Pancreas (tissue), 10 donors: ENCODE results near the gene MOB3A. TPM values are rescaled to one million over a fixed set of nuclear protein-coding genes. Genes with fewer than 3 reads are reported as not detected.

Experiments used
- ATAC-seq, 4 donors: fragments of 200-7000 bp; cut with Tn5 transposase; one replicate each; pipeline versions ENCODE4 v1.8.0 to v1.9.1; 2020; ENCODE audit warnings: mild to moderate bottlenecking in 4 of 4, moderate library complexity in 4 of 4
- DNase-seq, 6 donors: peaks; one replicate each; pipeline ENCODE4 v3.0.0-alpha.2; 2020
- FAIRE-seq: peaks from 2 replicates; lab custom pipeline; 2012; peaks lifted over from hg19 to GRCh38; lab: Jason Lieb, UNC
- H3K27ac ChIP-seq, 4 donors: fragments of 200-600 bp; sonication (generic); 1 replicate in 3 of 4; 2 replicates in 1 of 4; pipeline versions ENCODE4 v1.5.0 to v1.8.0; 2020
- H3K27me3 ChIP-seq, 4 donors: fragments of 200-600 bp; one replicate each; pipeline ENCODE4 v1.8.0; 2021
- H3K36me3 ChIP-seq, 3 donors: fragments of 200-600 bp; sonication (generic) in 1 of 3; one replicate each; pipeline versions ENCODE4 v1.5.0 to v1.8.0; 2020 to 2021
- H3K4me1 ChIP-seq, 3 donors: fragments of 200-600 bp; one replicate each; pipeline ENCODE4 v1.8.0; 2021
- H3K4me3 ChIP-seq, 4 donors: fragments of 200-600 bp; sonication (generic) in 2 of 4; one replicate each; pipeline versions ENCODE4 v1.5.0 to v1.8.0; 2020 to 2021
- H3K9me3 ChIP-seq, 4 donors: fragments of 200-600 bp; one replicate each; pipeline ENCODE4 v1.8.0; 2021
- CTCF ChIP-seq, 4 donors: fragments of 200-600 bp; sonication (generic) in 3 of 4; IDR thresholded peaks; one replicate each; pipeline versions ENCODE4 v1.5.0 to v1.8.0; 2021; ENCODE audit warnings: antibody characterized with exemption in 4 of 4
- WGBS, 2 donors: extraction: QIAGEN DNeasy Blood & Tissue Kit; methylation state at CpG; one replicate each; pipeline ENCODE4 v1.1.7; 2013; 5-methylcytosine and 5-hydroxymethylcytosine counted together
- intact Hi-C, 3 donors: fragments of 100-400 bp; cut with DNase I; formaldehyde crosslinking; loops; one replicate each; pipeline versions ENCODE4 v1.11.1 to v1.14.2; 2022
- polyA plus RNA-seq, 2 donors: library from polyadenylated mRNA; stranded (reverse); fragments of 200-250 nt; gene quantifications; one replicate each; pipeline ENCODE4 v1.2.3, GENCODE V29; 2013
- total RNA-seq, 6 donors: library from RNA; stranded (reverse); fragmentation: NEBNext Ultra II Directional in 4 of 6; extraction: Animal tissue kit (Norgen Biotek cat#: 25700) in 4 of 6; gene quantifications; one replicate each; pipeline versions ENCODE4 v1.2.1 to v1.2.4, GENCODE V29; 2021 to 2023
- donor health status: healthy with polysubstance abuse.
- donor health status: DM: no; HTN: no; CAD: no; lungs with moderate emphysema.
- donor health status: DM: no; HTN: no; CAD: no.
- donor health status: control.
- donor health status: control.
- donor health status: Bipolar disorder and iron deficiency.
- donor health status: DM: yes; HTN: yes; CAD: no.
- donor health status: DM: no; HTN: no; CAD: no.
- donor health status: DM: no; HTN: no; CAD: no.
- donor health status: DM: yes; HTN: yes; CAD: no.

MOB3A gene
- total and polyA plus RNA-seq, 8 donors: 9.2 to 26.0 (median 16.6) TPM

- TF ChIP-seq CTCF (IDR thresholded peaks at IDR 0.05): no peak
- Histone ChIP-seq H3K4me3 (no peak overlapping the region), H3K27ac (no peak overlapping the region), H3K27me3 (no peaks in the 10 kb centered on the region), H3K36me3 (peaks cover 15 to 96% (median 76%) of the 10 kb centered on the region in 3 donors), H3K9me3 (no peaks in the 10 kb centered on the region), H3K4me1 (no peaks in the 10 kb centered on the region)
- peak in 2 of 6 donors; percentile 41 to 68 for DNase-seq
- FAIRE-seq: no peak
- intact Hi-C loops: no loop called here
- WGBS, 2 donors: 85 to 88% methylated on average over 23 of the region's 23 CpGs
- ATAC-seq: no peak
Observed at GRCh38 chr19:2112516-2113320, 16.6 kb upstream of the MOB3A start.

GRCh38 chr19:2111886-2112285 is 15.8 kb upstream of the MOB3A start:
- intact Hi-C loops: no loop called here
- peak in 1 of 6 donors; percentile 24 for DNase-seq
- no peak for FAIRE-seq
- no peak overlapping the region for H3K27ac ChIP-seq
- no peaks in the 10 kb centered on the region for H3K4me1 ChIP-seq
- H3K36me3 ChIP-seq: peaks cover 15 to 91% (median 75%) of the 10 kb centered on the region in 3 donors
- ATAC-seq: no peak
- H3K27me3 ChIP-seq: no peaks in the 10 kb centered on the region
- H3K4me3 ChIP-seq: no peak overlapping the region
- H3K9me3 ChIP-seq: no peaks in the 10 kb centered on the region
- WGBS, 2 donors: 92% methylated on average over 16 to 20 of the region's 20 CpGs
- no peak for TF ChIP-seq CTCF (IDR thresholded peaks at IDR 0.05)

GRCh38 chr19:2111425-2111824 is 15.3 kb upstream of the MOB3A start:
- intact Hi-C loops: no loop called here
- FAIRE-seq: no peak

GRCh38 chr19:2110822-2111221 is 14.7 kb upstream of the MOB3A start:
- DNase-seq (peak in 1 of 6 donors; percentile 21), ATAC-seq (no peak), FAIRE-seq (no peak)
- Histone ChIP-seq H3K9me3 (no peaks in the 10 kb centered on the region), H3K27me3 (no peaks in the 10 kb centered on the region), H3K4me1 (no peaks in the 10 kb centered on the region), H3K36me3 (peaks cover 13 to 90% (median 67%) of the 10 kb centered on the region in 3 donors), H3K4me3 (no peak overlapping the region), H3K27ac (no peak overlapping the region)
- no peak for TF ChIP-seq CTCF (IDR thresholded peaks at IDR 0.05)
- intact Hi-C loops: no loop called here
- WGBS, 2 donors: 88 to 94% methylated on average over 13 of the region's 13 CpGs

More at GRCh38 chr19:2111425-2111824, 15.3 kb upstream of the MOB3A start:
- H3K27ac ChIP-seq: no peak overlapping the region
- no peaks in the 10 kb centered on the region for H3K4me1 ChIP-seq
- no peak for ATAC-seq
- H3K4me3 ChIP-seq: no peak overlapping the region
- DNase-seq: peak in 1 of 6 donors; percentile 23
- H3K27me3 ChIP-seq: no peaks in the 10 kb centered on the region
- H3K9me3 ChIP-seq: no peaks in the 10 kb centered on the region
- H3K36me3 ChIP-seq: peaks cover 15 to 90% (median 71%) of the 10 kb centered on the region in 3 donors
- no peak for TF ChIP-seq CTCF (IDR thresholded peaks at IDR 0.05)
- whole genome bisulfite sequencing, 2 donors: 92 to 94% methylated on average over 22 of the region's 22 CpGs
